Activated CD8-positive, alpha-beta memory T cell treated with anti-CD3 and anti-CD28 coated beads, Interleukin-2, amount 50 U/mL, for 24 hours (primary cell): ENCODE measurements around the gene RALGPS1.

Source experiments
- DNase-seq: peaks from one replicate; pipeline ENCODE4 v3.0.0-alpha.2; 2020; ENCODE audit errors: extremely low read depth

Gene RALGPS1

DNA sequence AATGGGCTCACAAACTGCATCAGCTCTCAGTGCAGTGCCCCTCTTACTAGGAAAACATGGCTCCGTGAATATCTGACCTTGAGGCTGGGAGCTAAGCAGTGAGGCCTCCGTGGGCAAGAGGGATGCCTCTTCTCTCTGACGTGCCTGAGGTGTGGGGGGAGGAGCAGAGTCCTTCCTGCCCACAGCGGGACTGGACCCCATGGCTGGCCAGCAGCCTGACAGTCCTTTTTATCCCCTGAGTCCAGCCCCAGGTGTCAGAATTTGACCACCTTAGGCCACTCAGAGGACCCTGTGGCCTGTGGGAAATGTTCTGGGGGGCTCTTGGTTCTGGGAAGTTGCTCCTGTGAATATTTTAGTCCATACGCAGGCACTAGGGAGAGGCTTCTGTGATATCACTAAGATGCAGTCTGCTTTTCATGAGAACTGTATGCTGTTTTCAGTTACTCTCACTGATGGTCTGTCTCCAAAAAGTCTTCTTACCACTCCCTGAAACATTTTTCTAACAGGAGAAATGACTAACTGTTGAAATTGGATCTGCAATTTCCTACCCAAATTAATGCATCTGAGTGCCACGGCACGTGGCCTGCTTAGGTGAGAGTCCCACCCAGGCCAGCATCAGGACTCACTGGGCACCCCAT, 184.5 kb downstream of the RALGPS1 start:
- DNase-seq, result no peak

DNA sequence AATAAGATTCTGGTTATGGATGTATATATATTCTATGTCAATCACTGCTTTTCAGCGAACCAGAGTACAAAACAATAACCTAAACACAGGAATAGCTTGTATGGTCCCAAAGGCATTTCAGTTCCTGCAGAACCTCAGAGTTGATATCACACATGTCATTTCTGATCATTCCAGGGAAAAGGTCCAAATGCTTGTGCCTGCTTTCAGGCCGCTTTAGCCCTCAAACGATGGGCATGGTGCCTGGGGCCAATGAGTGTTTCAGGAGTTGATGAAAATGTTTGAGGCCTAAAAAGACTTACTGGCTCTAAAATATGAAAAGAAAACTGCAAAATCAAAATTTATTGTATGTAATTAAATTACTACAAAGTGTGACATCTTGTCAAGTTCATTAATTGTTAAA, 185.1 kb downstream of the RALGPS1 start:
- no peak for DNase-seq

GRCh38 chr9:127102176-127102575, 187.6 kb downstream of the RALGPS1 start:
- DNase-seq, result no peak

- DNase-seq, result no peak
These were observed 188.2 kb downstream of the RALGPS1 start for GRCh38 chr9:127102788-127103187.

DNA sequence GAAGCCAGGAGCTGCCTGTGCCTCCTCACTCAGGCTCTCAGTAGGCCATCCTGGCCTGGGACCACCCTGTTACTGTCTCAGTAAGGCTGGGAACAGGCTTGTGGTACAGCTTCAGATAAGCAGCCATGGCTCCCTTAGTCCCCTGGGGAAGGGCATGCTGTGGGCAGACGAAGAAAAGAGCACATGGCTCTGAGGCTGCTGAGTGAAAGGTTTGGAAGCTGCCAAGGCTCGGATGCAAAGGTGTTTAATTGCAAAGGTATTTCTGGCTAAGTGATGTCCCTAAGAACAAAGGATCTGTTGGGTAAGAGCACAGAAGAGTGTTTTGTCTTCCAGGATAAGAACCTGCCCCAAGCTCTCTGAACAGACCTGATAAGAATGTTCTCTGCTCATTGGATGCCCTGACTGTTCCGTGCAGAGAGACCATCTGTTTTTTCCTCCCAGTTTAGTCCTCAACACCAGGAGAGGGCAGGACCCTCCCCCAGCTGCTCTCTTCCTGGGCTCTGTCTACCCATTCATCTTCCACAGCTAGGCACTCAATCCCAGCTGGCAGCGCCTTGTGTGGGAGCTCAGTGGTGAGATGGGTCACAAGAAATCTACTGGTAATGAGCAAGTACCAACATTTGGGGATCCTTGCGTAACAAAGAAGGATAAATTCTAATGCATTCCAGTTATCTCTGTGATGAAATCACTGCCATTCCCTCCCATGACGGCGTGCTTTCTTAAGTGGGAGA, 190.2 kb downstream of the RALGPS1 start:
- DNase-seq, result no peak

GRCh38 chr9:127105805-127106465, 191.4 kb downstream of the RALGPS1 start:
- no peak for DNase-seq

GRCh38 chr9:127106466-127106855, 191.9 kb downstream of the RALGPS1 start:
- DNase-seq, result no peak

DNA sequence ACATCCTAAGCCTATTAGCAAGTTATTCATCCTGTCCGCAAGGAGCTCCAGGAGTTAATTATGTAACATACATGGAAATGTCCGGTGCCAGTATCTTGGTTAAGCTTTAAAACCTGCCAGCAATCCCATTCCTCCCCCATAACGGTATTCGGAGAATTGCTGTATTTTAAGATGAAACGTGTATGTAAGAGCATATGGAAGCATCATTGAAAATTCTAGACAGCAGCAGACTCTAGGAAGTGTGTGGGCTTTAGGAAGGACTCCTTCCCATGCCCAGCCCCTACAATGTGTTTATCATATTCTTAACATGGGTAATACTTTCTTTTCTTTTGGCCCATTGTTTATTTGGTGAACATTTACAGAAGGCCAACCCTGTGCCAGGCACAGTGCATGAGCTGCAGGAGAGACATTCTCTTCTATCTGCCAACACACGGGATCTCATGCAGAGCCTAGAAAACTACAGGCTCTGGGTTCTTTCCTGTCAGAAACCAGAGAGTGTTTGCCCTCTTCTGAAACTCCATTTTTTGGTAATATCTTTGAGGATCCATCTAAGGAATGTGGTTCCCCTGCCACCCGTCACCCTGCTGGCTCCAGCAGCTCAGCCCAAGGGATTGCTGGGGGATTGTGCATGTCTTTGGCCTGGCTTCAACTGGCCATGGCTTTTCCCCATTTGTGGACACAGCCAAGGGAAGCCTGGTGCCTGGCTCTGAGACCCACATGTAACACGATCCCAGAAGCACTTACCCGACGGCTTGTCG, 192.8 kb downstream of the RALGPS1 start:
- no peak for DNase-seq

GRCh38 chr9:127107929-127108876, 193.6 kb downstream of the RALGPS1 start:
- no peak for DNase-seq

- DNase-seq, result no peak
These were observed 194.7 kb downstream of the RALGPS1 start for GRCh38 chr9:127109212-127109711.

DNA sequence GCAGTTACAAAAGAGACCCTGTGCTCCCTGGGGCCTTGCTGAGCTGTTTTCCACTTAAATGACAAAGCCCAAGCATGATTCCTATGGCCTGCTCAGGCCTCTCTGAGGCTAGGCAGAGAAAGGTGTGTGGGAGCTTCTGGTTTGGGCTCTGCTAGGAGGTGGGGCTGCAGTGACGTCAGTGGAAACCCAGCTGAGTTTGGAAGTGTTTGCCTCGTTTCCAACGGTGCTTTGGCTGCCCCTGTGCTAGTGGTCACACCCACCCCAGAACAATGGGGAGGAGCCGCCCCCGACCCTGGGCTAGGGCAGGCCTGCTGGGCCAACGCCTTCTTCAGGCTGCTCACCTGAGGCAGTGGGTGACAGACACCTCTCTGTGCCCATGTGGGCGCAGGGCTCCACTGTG, 197.5 kb downstream of the RALGPS1 start:
- DNase-seq, result no peak

- no peak for DNase-seq
These were observed 198.2 kb downstream of the RALGPS1 start for GRCh38 chr9:127112735-127113161.

DNA sequence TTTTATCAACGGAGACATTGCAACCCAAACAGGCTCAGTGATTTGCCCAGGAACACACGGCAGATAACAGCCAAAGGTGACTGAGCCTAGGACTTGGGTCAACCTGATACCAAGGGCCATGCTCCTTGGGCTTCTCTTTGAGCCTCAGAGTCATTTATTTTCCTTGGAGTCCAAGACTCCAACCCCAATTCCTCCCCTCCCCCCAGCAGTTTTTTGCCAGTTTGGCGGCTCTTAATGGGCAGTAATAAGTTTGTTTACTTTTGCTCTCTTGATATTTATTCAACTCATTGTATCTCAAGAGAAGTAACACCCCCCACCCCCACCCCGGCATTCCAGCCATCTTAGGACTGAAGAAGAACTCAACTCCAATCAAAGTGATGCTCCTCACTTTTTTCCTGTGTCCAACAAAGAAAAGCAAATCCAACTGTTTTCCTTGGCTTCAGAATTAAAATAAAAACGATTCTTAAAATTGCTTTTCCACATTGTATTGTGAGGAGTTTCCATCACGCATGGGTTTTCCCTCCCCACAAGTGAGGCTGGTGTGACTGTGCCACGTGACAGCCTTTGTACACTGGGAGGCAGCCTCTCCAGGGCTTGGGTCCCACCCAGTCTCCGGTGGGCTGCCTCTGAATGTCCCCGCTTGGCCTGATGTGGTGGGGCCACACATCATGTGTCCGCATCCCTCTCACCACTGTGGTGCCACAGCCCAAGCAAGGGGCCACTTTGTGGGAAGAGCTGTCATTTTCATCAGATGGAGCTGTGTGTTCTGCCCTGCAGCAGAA, 198.8 kb downstream of the RALGPS1 start:
- DNase-seq, result no peak

DNA sequence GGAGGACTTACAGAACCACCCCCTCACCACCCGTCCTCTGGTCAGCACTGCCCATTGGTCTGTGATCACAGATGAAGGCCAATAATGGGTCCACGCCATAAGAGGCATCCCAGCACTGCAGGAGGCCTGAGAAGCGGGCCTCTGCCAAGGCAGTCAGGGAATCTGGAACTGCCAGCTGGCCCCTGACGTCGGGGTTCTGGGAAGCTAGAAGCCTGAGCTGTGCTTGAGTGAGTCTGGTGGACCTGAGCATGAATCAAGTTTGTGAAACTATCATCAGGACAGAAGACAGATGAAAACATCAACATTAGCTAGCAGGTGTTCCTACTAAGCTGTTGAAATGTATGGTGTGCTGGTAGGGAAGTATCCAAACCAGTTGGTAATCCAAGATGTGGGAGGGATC, 200.0 kb downstream of the RALGPS1 start:
- no peak for DNase-seq

- no peak for DNase-seq
These were observed 201.6 kb downstream of the RALGPS1 start for GRCh38 chr9:127116088-127116726.

GRCh38 chr9:127116957-127117356, 202.4 kb downstream of the RALGPS1 start:
- no peak for DNase-seq

DNA sequence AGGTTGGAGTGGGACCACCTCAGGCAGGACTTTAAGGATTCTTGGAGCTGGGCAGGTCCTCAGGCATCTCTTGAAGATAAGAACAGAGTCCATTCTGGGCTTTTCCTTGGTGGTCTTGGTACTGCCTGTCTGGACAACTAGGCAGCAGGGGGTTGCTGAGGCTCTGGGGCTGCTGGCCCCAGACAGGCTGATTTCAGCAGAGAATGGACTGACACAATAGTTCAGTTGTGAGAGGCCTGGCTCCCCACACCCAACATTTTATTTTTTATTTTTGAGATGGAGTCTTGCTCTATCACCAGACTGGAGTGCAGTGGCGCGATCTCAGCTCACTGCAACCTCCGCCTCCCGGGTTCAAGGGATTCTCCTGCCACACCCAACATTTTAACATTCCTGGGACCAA, 203.2 kb downstream of the RALGPS1 start:
- DNase-seq, result no peak

GRCh38 chr9:127118597-127119319, 204.2 kb downstream of the RALGPS1 start:
- no peak for DNase-seq

- DNase-seq, result no peak
These were observed 204.7 kb downstream of the RALGPS1 start for GRCh38 chr9:127119320-127119709.
